IPS-NIHi7 (cell line): ENCODE data around the gene DNAH14.
"Not testable (repeated sequence)": the region's sequence is repeated elsewhere in the genome, so short reads cannot be mapped to it uniquely, and the experiment has no call there.

ENCODE experiments used
- DNase-seq: peaks from one replicate; pipeline ENCODE4 v3.0.0; 2012; ENCODE audit warnings: mixed read lengths; ENCODE audit errors: extremely low spot score

The DNAH14 gene

GRCh38 chr1:225152061-225152460 is 222.6 kb downstream of the DNAH14 start:
- no peak for DNase-seq

- no peak for DNase-seq
Measured at GRCh38 chr1:225155555-225155954, 226.1 kb downstream of the DNAH14 start.

DNA sequence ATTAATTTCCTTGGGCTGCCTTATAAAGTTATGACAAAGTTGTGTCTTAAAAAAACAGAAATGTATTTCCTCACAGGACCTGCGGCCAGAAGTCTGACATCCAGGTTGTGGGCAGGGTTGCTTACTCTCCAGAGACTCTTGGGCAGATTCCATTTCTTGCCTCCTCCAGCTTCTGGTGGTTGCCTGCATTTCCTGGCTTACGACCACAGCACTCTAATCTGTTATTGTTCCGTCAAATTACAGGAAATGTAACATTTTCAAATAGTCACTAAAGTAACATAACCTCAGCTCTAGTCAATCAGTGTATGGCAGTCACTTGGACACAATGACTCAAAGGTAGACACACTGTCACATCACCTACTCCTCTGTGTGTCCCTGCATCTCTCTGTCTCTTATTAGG is 226.8 kb downstream of the DNAH14 start:
- no peak for DNase-seq

- no peak for DNase-seq
Measured at GRCh38 chr1:225158291-225158690, 228.8 kb downstream of the DNAH14 start.

- no peak for DNase-seq
Measured at GRCh38 chr1:225159793-225160192, 230.3 kb downstream of the DNAH14 start.

DNA sequence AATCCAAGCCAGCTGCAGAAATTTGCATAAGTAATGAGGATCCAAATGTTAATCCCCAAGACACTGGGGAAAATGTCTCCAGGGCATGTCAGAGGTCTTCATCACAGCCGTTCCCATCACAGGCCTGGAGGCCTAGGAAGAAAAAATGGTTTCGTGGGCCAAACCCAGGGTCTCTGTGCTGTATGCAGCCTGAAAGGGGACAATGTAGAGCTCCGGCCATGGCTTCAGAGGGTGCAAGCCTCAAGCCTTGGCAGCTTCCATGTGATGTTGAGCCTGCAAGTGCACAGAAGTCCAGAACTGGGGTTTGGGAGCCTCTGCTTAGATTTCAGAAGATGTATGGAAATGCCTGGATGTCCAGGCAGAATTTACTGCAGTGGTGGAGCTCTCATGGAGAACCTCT is 247.9 kb downstream of the DNAH14 start:
- DNase-seq = not testable (repeated sequence)

DNA sequence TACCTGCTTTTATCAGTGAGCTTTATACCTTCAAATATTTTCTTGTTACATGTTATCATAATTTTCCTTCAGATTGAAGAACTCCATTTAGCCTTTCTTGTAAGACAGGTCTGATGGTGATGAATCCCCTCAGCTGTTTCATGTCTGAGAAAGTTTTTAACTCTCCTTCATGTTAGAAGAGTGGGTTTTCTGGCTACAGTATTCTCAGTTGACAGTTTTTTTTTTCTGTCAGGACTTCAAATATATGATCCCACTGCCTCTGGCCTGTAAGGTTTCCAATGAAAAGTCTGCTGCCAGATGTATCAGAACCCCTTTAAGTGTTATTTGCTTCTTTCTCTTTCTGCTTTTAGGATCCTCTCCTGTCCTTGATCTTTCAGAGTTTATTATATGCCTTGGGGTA is 250.2 kb downstream of the DNAH14 start:
- DNase-seq = no peak

GRCh38 chr1:225182716-225183115 is 253.2 kb downstream of the DNAH14 start:
- DNase-seq = no peak

DNA sequence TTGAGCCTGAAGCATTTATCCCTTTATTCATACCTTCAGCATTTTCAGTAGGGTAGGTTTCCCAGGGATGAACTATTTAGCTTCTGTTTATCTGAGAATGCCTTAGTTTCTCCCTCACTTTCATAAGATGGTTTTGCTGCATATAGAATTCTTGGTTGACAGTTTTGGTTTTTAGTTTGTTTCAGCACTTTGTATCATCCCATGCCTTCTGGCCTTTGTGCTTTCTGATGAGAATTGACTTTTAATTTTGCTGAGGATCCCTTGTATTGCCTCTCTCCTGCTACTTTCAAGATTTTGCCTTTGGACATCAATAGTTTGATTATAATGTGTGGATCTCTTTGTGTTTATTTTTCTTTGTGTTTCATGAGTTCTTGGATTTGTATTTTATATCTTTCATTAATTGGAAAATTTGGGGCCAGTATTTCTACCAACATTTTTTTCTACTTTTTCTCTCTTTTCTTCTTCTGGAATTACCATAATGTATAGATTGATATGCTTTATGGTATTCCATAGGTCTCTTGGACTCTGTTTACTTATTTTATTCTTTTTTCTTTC is 261.8 kb downstream of the DNAH14 start:
- DNase-seq = no peak

GRCh38 chr1:225201447-225201846 is 272.0 kb downstream of the DNAH14 start:
- DNase-seq = no peak

GRCh38 chr1:225207791-225208190 is 278.3 kb downstream of the DNAH14 start:
- no peak for DNase-seq

DNA sequence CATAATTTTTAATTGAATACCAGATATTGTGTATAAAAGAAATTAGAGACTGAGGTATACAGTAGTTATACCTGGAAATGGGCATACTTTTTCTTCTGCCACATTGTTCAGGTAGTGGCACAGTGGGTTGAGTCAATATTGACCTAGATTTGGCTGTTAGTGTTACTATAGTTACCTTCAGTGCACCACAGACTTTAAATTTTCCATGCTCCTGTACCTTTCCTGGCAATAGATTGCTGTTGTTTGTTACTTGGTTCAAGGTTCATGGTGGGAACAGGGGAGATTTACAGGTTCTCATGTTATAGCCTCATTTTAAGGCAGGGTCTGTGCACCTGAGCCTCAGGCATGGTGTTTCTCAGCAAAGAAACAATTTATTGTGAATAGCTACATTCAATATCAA is 279.7 kb downstream of the DNAH14 start:
- DNase-seq = no peak

DNA sequence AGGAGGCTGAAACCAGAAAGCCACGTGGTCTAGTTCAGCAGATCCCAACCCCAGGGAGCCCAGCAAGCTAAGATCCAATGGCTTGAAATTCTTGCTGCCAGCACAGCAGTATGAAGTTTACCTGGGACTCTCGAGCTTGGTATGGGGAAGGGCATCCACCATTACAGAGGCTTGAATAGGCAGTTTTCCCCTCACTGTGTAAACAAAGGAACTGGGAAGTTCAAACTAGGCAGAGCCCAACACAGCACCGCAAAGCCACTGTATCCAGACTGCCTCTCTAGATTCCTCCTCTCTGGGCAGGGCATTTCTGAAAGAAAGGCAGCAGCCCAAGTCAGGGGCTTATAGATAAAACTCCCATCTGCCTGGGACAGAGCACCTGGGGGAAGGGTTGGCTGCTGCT is 280.7 kb downstream of the DNAH14 start:
- not testable (repeated sequence) for DNase-seq

DNA sequence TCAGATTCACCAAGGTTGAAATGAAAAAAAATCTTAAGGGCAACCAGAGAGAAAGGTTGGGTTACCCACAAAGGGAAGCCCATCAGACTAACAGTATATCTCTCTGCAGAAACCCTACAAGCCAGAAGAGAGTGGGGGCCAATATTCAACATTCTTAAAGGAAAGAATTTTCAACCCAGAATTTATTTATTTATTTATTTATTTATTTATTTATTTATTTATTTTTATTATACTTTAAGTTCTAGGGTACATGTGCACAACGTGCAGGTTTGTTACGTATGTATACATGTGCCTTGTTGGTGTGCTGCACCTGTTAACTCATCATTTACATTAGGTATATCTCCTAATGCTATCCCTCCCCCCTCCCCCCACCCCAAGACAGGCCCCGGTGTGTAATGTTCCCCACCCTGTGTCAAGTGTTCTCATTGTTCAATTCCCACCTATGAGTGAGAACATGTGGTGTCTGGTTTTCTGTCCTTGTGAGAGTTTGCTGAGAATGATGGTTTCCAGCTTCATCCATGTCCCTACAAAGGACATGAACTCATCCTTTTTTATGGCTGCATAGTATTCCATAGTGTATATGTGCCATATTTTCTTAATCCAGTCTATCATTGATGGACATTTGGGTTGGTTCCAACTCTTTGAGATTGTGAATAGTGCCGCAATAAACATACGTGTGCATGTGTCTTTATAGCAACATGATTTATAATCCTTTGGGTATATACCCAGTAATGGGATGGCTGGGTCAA is 282.4 kb downstream of the DNAH14 start:
- not testable (repeated sequence) for DNase-seq

DNA sequence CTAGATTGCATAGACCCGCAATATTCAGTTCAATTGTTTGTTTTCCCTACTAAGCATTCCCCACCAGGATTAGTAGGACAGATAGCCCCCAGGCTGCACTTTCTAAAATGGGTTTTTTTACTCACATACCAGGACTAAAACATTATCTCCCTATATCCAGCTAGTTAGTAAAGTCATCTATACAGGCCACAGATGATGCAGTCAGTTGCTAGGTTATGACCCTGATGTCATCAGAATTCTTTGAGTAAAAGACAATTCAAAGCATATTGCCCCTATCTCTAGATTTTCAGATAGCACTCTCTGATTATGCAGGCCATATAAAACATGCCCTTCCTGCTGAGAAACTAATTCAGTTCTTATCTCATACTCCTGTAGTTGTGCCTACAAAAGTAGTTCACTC is 294.8 kb downstream of the DNAH14 start:
- no peak for DNase-seq

GRCh38 chr1:225225681-225226080 is 296.2 kb downstream of the DNAH14 start:
- DNase-seq = no peak

GRCh38 chr1:225228871-225229303 is 299.4 kb downstream of the DNAH14 start:
- no peak for DNase-seq

DNA sequence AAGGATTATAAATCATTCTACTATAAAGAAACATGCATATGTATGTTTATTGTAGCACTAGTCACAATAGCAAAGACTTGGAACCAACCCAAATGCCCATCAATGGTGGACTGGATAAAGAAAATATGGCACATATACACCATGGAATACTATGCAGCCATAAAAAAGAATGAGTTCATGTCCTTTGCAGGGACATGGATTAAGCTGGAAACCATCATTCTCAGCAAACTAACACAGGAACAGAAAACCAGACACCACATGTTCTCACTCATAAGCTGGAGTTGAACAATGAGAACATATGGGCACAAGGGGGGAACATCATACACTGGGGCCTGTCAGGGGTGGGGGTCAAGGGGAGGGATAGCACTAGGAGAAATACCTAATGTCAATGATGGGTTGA is 300.0 kb downstream of the DNAH14 start:
- DNase-seq = not testable (repeated sequence)

GRCh38 chr1:225230483-225230882 is 301.0 kb downstream of the DNAH14 start:
- DNase-seq = no peak

DNA sequence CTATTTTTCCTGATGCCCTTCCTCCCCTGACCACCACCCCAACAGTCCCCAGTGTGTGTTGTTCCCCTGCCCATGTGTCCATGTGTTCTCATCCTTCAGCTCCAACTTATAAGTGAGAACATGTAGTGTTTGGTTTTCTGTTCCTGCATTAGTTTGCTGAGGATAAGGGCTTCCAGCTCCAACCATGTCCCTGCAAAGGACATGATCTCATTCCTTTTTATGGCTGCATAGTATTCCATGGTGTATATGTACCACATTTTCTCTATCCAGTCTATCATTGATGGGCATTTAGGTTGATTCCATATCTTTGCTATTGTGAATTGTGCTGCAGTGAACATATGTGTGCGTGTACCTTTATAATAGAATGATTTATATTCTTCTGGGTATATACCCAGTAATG is 303.5 kb downstream of the DNAH14 start:
- DNase-seq = not testable (repeated sequence)

DNA sequence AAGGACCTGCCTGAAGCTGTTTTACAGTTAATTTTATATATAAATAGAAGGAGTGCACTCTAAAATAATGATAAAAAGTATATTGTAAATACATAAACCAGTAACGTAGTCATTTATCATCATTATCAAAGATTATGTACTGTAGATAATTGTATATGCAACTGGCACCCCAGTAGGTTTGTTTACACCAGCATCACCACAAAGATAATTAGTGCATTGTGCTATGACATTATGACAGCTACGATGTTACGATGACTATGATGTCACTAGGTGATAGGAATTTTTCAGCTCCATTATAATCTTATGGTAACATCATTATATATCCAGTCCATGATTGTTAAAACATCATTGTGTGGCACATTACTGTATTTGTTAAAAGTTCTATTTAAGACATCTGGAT is 313.1 kb downstream of the DNAH14 start:
- DNase-seq = no peak

- no peak for DNase-seq
Measured at GRCh38 chr1:225250432-225250831, 321.0 kb downstream of the DNAH14 start.

DNA sequence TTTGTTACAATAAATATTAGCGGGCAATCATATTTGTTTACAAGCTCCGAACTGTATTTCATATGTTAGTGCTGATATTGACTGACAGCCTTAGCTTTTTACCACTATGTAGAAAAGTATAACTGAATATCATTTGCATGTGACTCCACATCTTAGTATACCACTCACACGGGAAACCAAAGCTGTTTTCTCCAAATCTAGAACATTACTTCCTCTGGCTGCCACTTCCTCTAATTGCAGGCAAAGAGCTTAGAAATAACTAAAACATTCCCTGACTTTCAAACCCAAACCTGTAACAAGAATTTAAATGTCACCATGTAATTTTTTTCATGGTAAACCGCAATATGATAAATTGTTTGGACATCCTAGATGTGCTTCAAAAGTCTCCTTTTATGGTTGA is 323.7 kb downstream of the DNAH14 start:
- DNase-seq = no peak

GRCh38 chr1:225253784-225254183 is 324.3 kb downstream of the DNAH14 start:
- DNase-seq = no peak
